Upper lobe of right lung (tissue), 1 donor: Measurements from ENCODE around the gene DTD2. TPM values are rescaled to one million over a fixed set of nuclear protein-coding genes. Genes with fewer than 3 reads are reported as not detected.
A peak's percentile ranks its signal among the peaks of the same experiment; 100 is the strongest.

ENCODE experiments used
- ATAC-seq: fragments of 200-7000 bp; cut with Tn5 transposase; one replicate; pipeline ENCODE4 v1.9.1; 2020; ENCODE audit warnings: mild to moderate bottlenecking, moderate library complexity
- DNase-seq: peaks from one replicate; pipeline ENCODE4 v3.0.0-alpha.2; 2020
- H3K27ac ChIP-seq: fragments of 200-600 bp; one replicate; pipeline ENCODE4 v1.8.0; 2022
- H3K27me3 ChIP-seq: fragments of 200-600 bp; one replicate; pipeline ENCODE4 v1.8.0; 2022; ENCODE audit warnings: mild to moderate bottlenecking
- H3K36me3 ChIP-seq: fragments of 200-600 bp; one replicate; pipeline ENCODE4 v1.8.0; 2022
- H3K4me1 ChIP-seq: fragments of 200-600 bp; one replicate; pipeline ENCODE4 v1.8.0; 2022
- H3K4me3 ChIP-seq: fragments of 200-600 bp; one replicate; pipeline ENCODE4 v1.8.0; 2022; ENCODE audit warnings: mild to moderate bottlenecking
- H3K9me3 ChIP-seq: fragments of 200-600 bp; one replicate; pipeline ENCODE4 v1.8.0; 2022
- CTCF ChIP-seq: fragments of 200-600 bp; IDR thresholded peaks from one replicate; pipeline ENCODE4 v1.8.0; 2022; ENCODE audit warnings: antibody characterized with exemption
- intact Hi-C: fragments of 100-400 bp; cut with DNase I; formaldehyde crosslinking; loops from one replicate; pipeline ENCODE4 v1.11.0; 2022
- total RNA-seq: library from RNA; stranded (reverse); fragmentation: NEBNext Ultra II Directional; extraction: Animal tissue kit (Norgen Biotek cat#: 25700); gene quantifications from one replicate; pipeline ENCODE4 v1.2.1, GENCODE V29; 2021
- donor health status: DM: no; HTN: yes; CAD: no; lungs with severe emphysema.

DTD2 gene
- total RNA-seq, 1 donor from 2014 or later: 18.2 TPM

GRCh38 chr14:31428011-31428410, 29.3 kb downstream of the DTD2 start:
- intact Hi-C loops: no loop called here
- H3K27ac ChIP-seq: no peak overlapping the region
- H3K9me3 ChIP-seq: no peaks in the 10 kb centered on the region
- H3K36me3 ChIP-seq: no peaks in the 10 kb centered on the region
- TF ChIP-seq CTCF: no peak
- no peaks in the 10 kb centered on the region for H3K4me1 ChIP-seq
- H3K4me3 ChIP-seq: no peak overlapping the region
- no peaks in the 10 kb centered on the region for H3K27me3 ChIP-seq
- no peak for ATAC-seq
- DNase-seq: no peak

DNA sequence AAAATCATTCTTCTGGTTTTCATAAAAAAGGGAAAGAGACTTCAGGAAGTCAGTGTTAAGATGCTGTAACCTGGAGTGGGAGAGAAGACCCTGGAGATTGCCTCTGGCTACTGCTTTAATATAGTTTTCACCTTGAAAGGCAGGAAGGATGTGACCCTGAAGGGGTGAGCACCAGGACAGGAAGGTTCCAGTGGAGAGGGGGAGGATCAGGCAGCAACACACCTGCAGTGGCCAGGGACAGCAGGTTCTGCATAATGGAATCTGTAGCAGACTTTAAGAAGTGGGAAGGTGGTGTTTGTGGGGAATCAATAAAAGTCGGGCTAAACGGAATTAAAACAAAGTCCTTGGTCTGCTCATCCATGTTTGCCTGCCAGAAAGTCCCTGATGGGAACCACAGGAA, 30.6 kb downstream of the DTD2 start:
- no peaks in the 10 kb centered on the region for H3K36me3 ChIP-seq
- no peak overlapping the region for H3K4me3 ChIP-seq
- no peak overlapping the region for H3K27ac ChIP-seq
- ATAC-seq (no peak), DNase-seq (no peak)
- no peaks in the 10 kb centered on the region for H3K9me3 ChIP-seq
- no peak for TF ChIP-seq CTCF
- no peaks in the 10 kb centered on the region for H3K4me1 ChIP-seq
- intact Hi-C loops: no loop called here
- no peaks in the 10 kb centered on the region for H3K27me3 ChIP-seq

GRCh38 chr14:31425905-31426304, 31.4 kb downstream of the DTD2 start:
- Histone ChIP-seq H3K36me3 (no peaks in the 10 kb centered on the region), H3K4me3 (no peak overlapping the region), H3K9me3 (no peaks in the 10 kb centered on the region), H3K4me1 (no peaks in the 10 kb centered on the region), H3K27ac (no peak overlapping the region), H3K27me3 (no peaks in the 10 kb centered on the region)
- ATAC-seq (no peak), DNase-seq (no peak)
- intact Hi-C loops: no loop called here
- TF ChIP-seq CTCF: no peak

- DNase-seq: no peak
- Histone ChIP-seq H3K4me1 (peaks cover 20% of the 10 kb centered on the region), H3K4me3 (peak overlapping the region; percentile 94), H3K36me3 (no peaks in the 10 kb centered on the region), H3K9me3 (no peaks in the 10 kb centered on the region), H3K27me3 (no peaks in the 10 kb centered on the region), H3K27ac (peak overlapping the region; percentile 80)
- no peak for ATAC-seq
- intact Hi-C loops: no loop called here
- no peak for TF ChIP-seq CTCF
These were observed 36.1 kb downstream of the DTD2 start for GRCh38 chr14:31421200-31421599.

DNA sequence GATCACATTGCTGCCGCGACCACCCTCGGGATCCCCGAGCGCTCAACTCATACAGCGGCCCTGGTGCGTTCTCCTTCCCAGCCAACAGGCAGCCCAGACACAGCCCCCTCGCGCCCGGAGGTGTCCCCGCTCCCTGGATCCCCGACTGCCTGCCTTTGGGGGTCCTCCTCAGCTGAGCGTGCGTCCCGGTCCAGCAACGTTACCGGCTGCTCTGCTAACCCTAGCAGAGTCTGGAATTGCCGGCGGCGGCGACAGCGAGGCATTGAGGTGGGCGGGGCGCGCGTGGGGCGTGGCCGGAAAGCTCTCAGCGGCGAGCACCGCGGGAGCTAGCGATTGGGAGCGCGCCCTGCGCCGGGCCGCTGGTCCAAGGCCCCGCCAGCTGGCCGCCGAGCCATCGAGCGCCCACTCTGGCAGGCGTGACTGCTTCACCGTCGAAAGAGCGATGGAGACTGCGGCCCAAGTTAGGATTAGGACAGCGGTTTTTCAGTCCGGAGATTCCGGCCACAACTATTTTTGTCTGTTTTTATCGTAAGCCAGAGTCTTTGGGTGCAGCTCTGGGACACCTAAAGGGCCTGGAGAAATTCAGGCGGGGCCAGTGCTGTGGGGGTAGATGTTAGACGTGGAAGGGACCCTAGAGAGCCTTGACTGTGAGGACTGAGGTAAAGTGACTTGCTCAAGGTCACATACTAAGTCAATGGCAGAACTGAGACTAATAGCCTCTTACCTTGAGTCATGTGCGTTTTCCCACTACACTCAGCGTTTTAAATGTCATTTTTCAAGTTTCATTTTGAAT, 36.8 kb downstream of the DTD2 start, which contains the start of gene HEATR5A:
TSS of gene HEATR5A (minus strand) at position 232 of the 793 bp plus-strand sequence. CDS start 17,575 bp downstream, outside the sequence.
- no peaks in the 10 kb centered on the region for H3K36me3 ChIP-seq
- no peaks in the 10 kb centered on the region for H3K27me3 ChIP-seq
- DNase-seq (peak; percentile 99), ATAC-seq (peak; percentile 99)
- no peaks in the 10 kb centered on the region for H3K9me3 ChIP-seq
- intact Hi-C loops: no loop called here
- peak; percentile 38 for TF ChIP-seq CTCF
- peak within 1 kb of the TSS; percentile 90 for H3K27ac ChIP-seq
- H3K4me1 ChIP-seq: peaks cover 20% of the 10 kb centered on the region
- H3K4me3 ChIP-seq: peak within 1 kb of the TSS; percentile 94
